Mucosa of rectum (tissue), 2 donors: ENCODE data around the gene MCOLN2.
"Not testable (repeated sequence)": the region's sequence is repeated elsewhere in the genome, so short reads cannot be mapped to it uniquely, and the experiment has no call there.

Experiments used
- H3K27ac ChIP-seq, 2 donors: one replicate each; pipeline ENCODE4 v1.7.0; 2013; ENCODE audit warnings: inconsistent platforms in 2 of 2, low read depth in 2 of 2, low read length in 2 of 2
- H3K27me3 ChIP-seq, 2 donors: one replicate each; pipeline ENCODE4 v1.7.0; 2013; ENCODE audit warnings: low read length in 2 of 2; ENCODE audit not compliant: control insufficient read depth in 2 of 2, insufficient read depth in 2 of 2
- H3K36me3 ChIP-seq, 2 donors: one replicate each; pipeline ENCODE4 v1.7.0; 2013; ENCODE audit warnings: low read length in 2 of 2; ENCODE audit not compliant: control insufficient read depth in 2 of 2, insufficient read depth in 2 of 2
- H3K4me1 ChIP-seq, 2 donors: one replicate each; pipeline ENCODE4 v1.7.0; 2013; ENCODE audit warnings: low read length in 2 of 2, mild to moderate bottlenecking in 1 of 2; ENCODE audit not compliant: control insufficient read depth in 2 of 2, insufficient read depth in 2 of 2
- H3K4me3 ChIP-seq, 2 donors: one replicate each; pipeline ENCODE4 v1.7.0; 2013; ENCODE audit warnings: low read length in 2 of 2
- H3K9ac ChIP-seq, 2 donors: one replicate each; pipeline ENCODE4 v1.7.0; 2013; ENCODE audit warnings: low read length in 2 of 2, low read depth in 1 of 2, mild to moderate bottlenecking in 1 of 2
- H3K9me3 ChIP-seq, 2 donors: one replicate each; pipeline ENCODE4 v1.7.0; 2013; ENCODE audit warnings: low read length in 2 of 2; ENCODE audit not compliant: control insufficient read depth in 2 of 2
- donor health status: healthy.
- donor health status: Normal muscosa, but diverticular disease.

The MCOLN2 gene

DNA sequence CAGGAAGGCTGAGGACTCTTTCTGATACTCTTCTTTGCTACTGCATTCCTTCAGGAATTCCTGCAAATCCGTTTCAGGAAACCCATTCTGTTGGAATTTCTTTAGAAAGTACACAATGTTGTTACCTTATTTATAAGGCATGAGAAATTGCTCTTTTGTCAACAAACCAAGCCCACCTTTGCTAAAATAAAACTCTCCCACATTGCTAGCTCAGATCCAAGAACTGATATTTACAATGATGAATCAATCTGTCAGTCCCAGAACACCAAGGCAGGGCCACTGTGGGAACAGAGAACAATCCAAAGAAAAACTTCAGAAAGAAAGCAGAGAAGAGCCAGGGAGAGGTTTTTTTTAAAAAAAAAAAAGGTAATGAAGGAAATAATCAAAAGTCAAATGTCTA is 67.3 kb downstream of the MCOLN2 start:
- Histone ChIP-seq H3K9ac (no peak overlapping the region), H3K27ac (no peak overlapping the region), H3K27me3 (no peaks in the 10 kb centered on the region), H3K9me3 (no peaks in the 10 kb centered on the region), H3K4me3 (no peak overlapping the region), H3K4me1 (no peaks in the 10 kb centered on the region), H3K36me3 (no peaks in the 10 kb centered on the region)

- Histone ChIP-seq H3K9ac (no peak overlapping the region), H3K9me3 (no peaks in the 10 kb centered on the region), H3K27me3 (no peaks in the 10 kb centered on the region)
These were observed 67.9 kb downstream of the MCOLN2 start for GRCh38 chr1:84928979-84929378.

DNA sequence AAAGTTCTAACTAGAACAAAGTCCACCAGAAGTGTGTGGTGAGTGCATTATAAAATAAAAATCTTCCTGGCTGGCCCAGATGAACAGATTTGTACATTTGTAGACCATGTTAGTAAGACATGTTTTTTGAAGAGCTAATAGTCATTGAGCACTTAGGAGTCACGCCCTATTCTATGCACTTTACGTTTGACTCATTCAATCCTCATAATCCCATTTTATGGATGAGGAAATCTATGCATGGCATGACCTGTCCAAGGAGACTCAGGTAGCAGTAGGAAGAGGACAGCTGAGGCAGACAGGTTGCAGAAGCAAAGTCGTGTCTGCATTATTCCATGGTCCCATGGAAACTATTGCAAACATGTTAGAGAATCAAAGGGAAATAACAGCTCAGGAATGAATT is 73.6 kb downstream of the MCOLN2 start:
- no peaks in the 10 kb centered on the region for H3K36me3 ChIP-seq
- H3K9ac ChIP-seq = no peak overlapping the region
- no peaks in the 10 kb centered on the region for H3K9me3 ChIP-seq
- no peak overlapping the region for H3K27ac ChIP-seq
- no peaks in the 10 kb centered on the region for H3K4me1 ChIP-seq
- no peak overlapping the region for H3K4me3 ChIP-seq
- no peaks in the 10 kb centered on the region for H3K27me3 ChIP-seq

More at GRCh38 chr1:84928979-84929378, 67.9 kb downstream of the MCOLN2 start:
- Histone ChIP-seq H3K4me1 (no peaks in the 10 kb centered on the region), H3K27ac (no peak overlapping the region), H3K36me3 (no peaks in the 10 kb centered on the region), H3K4me3 (no peak overlapping the region)

DNA sequence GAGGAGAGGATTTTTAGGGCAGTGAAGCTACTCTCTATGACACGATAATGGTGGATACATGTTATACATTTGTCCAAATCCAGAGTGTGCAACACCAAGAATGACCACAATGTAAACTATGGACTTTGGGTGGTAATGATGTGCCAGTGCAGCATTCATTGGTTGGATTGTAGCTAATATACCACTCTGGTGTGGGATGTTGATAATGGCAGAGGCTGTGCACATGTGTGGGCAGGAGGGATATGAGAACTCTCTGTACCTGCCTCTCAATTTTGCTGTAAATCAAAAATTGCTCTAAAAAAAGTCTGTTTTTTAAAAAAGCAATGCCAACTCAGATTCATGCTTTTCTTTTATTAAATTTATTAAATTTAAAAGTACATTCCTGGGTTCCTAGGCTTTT is 76.8 kb downstream of the MCOLN2 start:
- no peaks in the 10 kb centered on the region for H3K9me3 ChIP-seq
- H3K27me3 ChIP-seq = no peaks in the 10 kb centered on the region
- no peak overlapping the region for H3K4me3 ChIP-seq
- no peak overlapping the region for H3K9ac ChIP-seq
- no peaks in the 10 kb centered on the region for H3K36me3 ChIP-seq
- no peak overlapping the region for H3K27ac ChIP-seq
- H3K4me1 ChIP-seq = no peaks in the 10 kb centered on the region

DNA sequence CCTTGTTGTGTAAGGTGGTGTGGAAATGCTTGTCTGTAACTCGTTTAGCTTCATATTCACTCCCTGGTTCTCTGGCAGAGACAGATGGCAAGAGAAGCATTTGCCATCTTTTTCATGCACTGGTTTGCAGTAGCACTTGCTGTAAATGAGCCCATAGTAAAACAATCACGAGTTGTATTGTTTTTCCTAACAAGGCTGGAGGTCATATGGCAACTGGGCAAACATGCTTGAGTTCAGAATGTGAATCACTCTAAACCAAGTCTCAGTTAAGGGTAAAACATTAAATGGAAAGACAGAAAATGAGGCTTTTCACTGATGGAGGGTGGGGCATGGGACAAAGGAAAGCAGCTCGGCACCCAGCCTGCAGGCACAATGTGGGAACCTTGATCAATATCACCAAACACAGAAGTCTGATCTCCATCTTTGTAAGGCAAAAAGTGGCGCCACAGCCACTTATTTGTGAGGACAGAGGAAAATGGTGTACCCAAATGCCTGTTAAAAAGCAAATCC is 77.4 kb downstream of the MCOLN2 start:
- Histone ChIP-seq H3K36me3 (no peaks in the 10 kb centered on the region), H3K4me3 (no peak overlapping the region), H3K27me3 (no peaks in the 10 kb centered on the region), H3K4me1 (no peaks in the 10 kb centered on the region), H3K9ac (no peak overlapping the region), H3K27ac (no peak overlapping the region), H3K9me3 (no peaks in the 10 kb centered on the region)

DNA sequence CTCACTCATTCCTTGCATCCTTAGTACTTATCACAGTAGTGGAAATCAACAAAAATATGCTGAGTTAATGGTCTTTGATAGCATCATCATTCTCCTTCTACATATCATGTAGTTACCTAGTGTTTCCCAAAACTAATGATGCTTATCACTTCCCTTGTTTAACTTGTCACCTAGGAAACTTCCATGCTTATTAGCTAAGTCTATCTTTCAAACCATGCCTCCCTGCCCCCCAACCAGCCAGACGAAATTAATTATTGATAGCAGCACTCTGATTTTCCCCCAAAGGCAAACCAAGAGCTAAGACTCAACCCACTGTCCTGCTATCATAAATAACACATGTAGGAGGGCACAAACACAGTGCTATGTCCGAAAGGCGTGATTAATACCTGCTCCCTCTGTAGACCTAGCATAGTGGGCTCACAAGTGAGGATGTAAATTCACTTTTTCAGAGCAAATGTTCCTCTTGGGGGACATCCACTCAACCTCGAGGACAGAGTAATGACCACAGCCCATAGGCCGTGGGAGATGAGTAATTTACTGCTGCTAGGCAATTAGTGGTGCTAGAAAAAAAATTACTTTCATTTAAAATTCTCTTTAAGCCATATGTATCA is 78.1 kb downstream of the MCOLN2 start:
- Histone ChIP-seq H3K4me3 (no peak overlapping the region), H3K9me3 (no peaks in the 10 kb centered on the region), H3K36me3 (no peaks in the 10 kb centered on the region), H3K27ac (no peak overlapping the region), H3K9ac (no peak overlapping the region), H3K4me1 (no peaks in the 10 kb centered on the region), H3K27me3 (no peaks in the 10 kb centered on the region)

- Histone ChIP-seq H3K4me3 (no peak overlapping the region), H3K9me3 (no peaks in the 10 kb centered on the region), H3K27me3 (no peaks in the 10 kb centered on the region), H3K4me1 (peaks cover 0 to 2% of the 10 kb centered on the region in 2 donors), H3K9ac (no peak overlapping the region), H3K27ac (no peak overlapping the region), H3K36me3 (no peaks in the 10 kb centered on the region)
These were observed 80.0 kb downstream of the MCOLN2 start for GRCh38 chr1:84916897-84917296.

DNA sequence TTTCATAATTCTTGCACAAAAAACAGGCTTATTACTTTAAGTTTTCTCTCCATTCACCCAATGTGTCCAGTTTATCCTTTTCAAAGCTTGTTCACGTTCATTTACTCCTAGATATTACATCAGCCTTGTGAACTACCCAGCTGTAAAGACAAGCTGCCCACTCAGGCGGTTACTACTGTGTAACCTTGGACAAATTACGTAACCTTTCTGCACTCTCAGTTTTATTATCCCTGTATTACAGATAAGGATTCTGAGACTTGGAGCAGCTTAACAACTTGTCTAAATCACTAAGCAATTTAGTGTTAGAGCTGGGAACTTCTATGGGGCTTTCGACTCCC is 83.4 kb downstream of the MCOLN2 start:
- Histone ChIP-seq H3K27ac (no peak overlapping the region), H3K4me1 (peaks cover 0 to 2% of the 10 kb centered on the region in 2 donors), H3K9ac (no peak overlapping the region), H3K9me3 (no peaks in the 10 kb centered on the region), H3K4me3 (no peak overlapping the region), H3K36me3 (no peaks in the 10 kb centered on the region), H3K27me3 (no peaks in the 10 kb centered on the region)

- Histone ChIP-seq H3K27ac (no peak overlapping the region), H3K9ac (no peak overlapping the region), H3K27me3 (no peaks in the 10 kb centered on the region), H3K9me3 (no peaks in the 10 kb centered on the region), H3K36me3 (no peaks in the 10 kb centered on the region), H3K4me3 (no peak overlapping the region), H3K4me1 (peaks cover 0 to 2% of the 10 kb centered on the region in 2 donors)
These were observed 84.0 kb downstream of the MCOLN2 start for GRCh38 chr1:84912726-84913554.

GRCh38 chr1:84908746-84909464 is 88.0 kb downstream of the MCOLN2 start:
- not testable (repeated sequence) for H3K9me3 ChIP-seq, H3K36me3 ChIP-seq, H3K4me3 ChIP-seq, H3K9ac ChIP-seq, H3K4me1 ChIP-seq, H3K27me3 ChIP-seq, H3K27ac ChIP-seq
